Neural cell (in vitro differentiated cells): Measurements from ENCODE around the gene UCP2. TPM values are rescaled to one million over a fixed set of nuclear protein-coding genes. Genes with fewer than 3 reads are reported as not detected.

ENCODE experiments used
- H2AFZ ChIP-seq: fragments of 200-600, 300-800 bp; sonication (generic), shearing (Covaris generic); 2 replicates; pipeline ENCODE4 v1.6.0; 2014; ENCODE audit warnings: low read depth, mild to moderate bottlenecking, antibody characterized with exemption, low read length, moderate library complexity
- H3F3A ChIP-seq: fragments of 200-600 bp; shearing (Covaris generic); 2 replicates; pipeline ENCODE4 v1.6.1; 2016; ENCODE audit warnings: mild to moderate bottlenecking, moderate library complexity, mixed read lengths, antibody characterized with exemption, low read length; ENCODE audit not compliant: insufficient read depth, poor library complexity, severe bottlenecking
- H3K27ac ChIP-seq: fragments of 200-600, 300-800 bp; sonication (generic), shearing (Covaris generic); 2 replicates; pipeline ENCODE4 v1.5.1; 2014; ENCODE audit warnings: mild to moderate bottlenecking, low read length, moderate library complexity
- H3K27me3 ChIP-seq: fragments of 300-800, 200-600 bp; sonication (generic), shearing (Covaris generic); 2 replicates; pipeline ENCODE4 v1.6.0; 2014; ENCODE audit warnings: mild to moderate bottlenecking, low read depth, low read length, moderate library complexity; ENCODE audit not compliant: insufficient read depth
- H3K36me3 ChIP-seq: fragments of 300-800, 200-600 bp; sonication (generic), shearing (Covaris generic); 2 replicates; pipeline ENCODE4 v1.5.1; 2014; ENCODE audit warnings: mild to moderate bottlenecking, antibody characterized with exemption, low read length, moderate library complexity; ENCODE audit not compliant: insufficient read depth
- H3K4me2 ChIP-seq: fragments of 300-800, 200-600 bp; sonication (generic), shearing (Covaris generic); 2 replicates; pipeline ENCODE4 v1.6.0; 2014; ENCODE audit warnings: mild to moderate bottlenecking, low read length
- H3K4me3 ChIP-seq: fragments of 300-800, 200-600 bp; sonication (generic), shearing (Covaris generic); 2 replicates; pipeline ENCODE4 v1.5.1; 2014; ENCODE audit warnings: mild to moderate bottlenecking, low read length, moderate library complexity
- H3K79me2 ChIP-seq: fragments of 200-600 bp; shearing (Covaris generic); replicated peaks from 2 replicates; pipeline ENCODE4 v1.6.0; 2014; ENCODE audit warnings: mild to moderate bottlenecking, low read length, moderate library complexity; ENCODE audit not compliant: insufficient read depth
- H3K9ac ChIP-seq: fragments of 300-800, 200-600 bp; sonication (generic), shearing (Covaris generic); 2 replicates; pipeline ENCODE4 v1.6.1; 2016; ENCODE audit warnings: mild to moderate bottlenecking, low read length, mixed read lengths
- H3K9me2 ChIP-seq: fragments of 200-600 bp; shearing (Covaris generic); 2 replicates; pipeline ENCODE4 v1.6.1; 2016; ENCODE audit warnings: mild to moderate bottlenecking, low read length, mixed read lengths; ENCODE audit not compliant: insufficient read depth
- H3K9me3 ChIP-seq: fragments of 200-600, 300-800 bp; sonication (generic), shearing (Covaris generic); 2 replicates; pipeline ENCODE4 v1.6.1; 2016; ENCODE audit warnings: mild to moderate bottlenecking, mixed run types, low read length, moderate library complexity, mixed read lengths
- H4K20me1 ChIP-seq: fragments of 200-600 bp; shearing (Covaris generic); 2 replicates; pipeline ENCODE4 v1.6.1; 2016; ENCODE audit warnings: mild to moderate bottlenecking, mixed run types; ENCODE audit not compliant: insufficient read depth
- EP300 ChIP-seq: fragments of 450-650 bp; conservative IDR thresholded peaks from 2 replicates; pipeline ENCODE4 v1.6.1; 2014; ENCODE audit warnings: antibody characterized with exemption, mild to moderate bottlenecking, moderate library complexity; ENCODE audit not compliant: poor library complexity, severe bottlenecking
- EZH2 ChIP-seq: fragments of 200-600, 300-800 bp; shearing (Covaris generic), sonication (generic); IDR thresholded peaks from 2 replicates; pipeline ENCODE4 v1.6.1; 2014; ENCODE audit warnings: antibody characterized with exemption, low read length, borderline replicate concordance, mild to moderate bottlenecking; ENCODE audit not compliant: insufficient read depth, poor library complexity, severe bottlenecking
- MXI1 ChIP-seq: fragments of 450-650 bp; conservative IDR thresholded peaks from 2 replicates; pipeline ENCODE4 v1.6.1; 2014; ENCODE audit warnings: antibody characterized with exemption, mild to moderate bottlenecking; ENCODE audit not compliant: poor library complexity, severe bottlenecking
- POLR2AphosphoS5 ChIP-seq: IDR thresholded peaks from 2 replicates; pipeline ENCODE4 v1.6.1; 2012
- RAD21 ChIP-seq: fragments of 450-650 bp; conservative IDR thresholded peaks from 2 replicates; pipeline ENCODE4 v1.6.1; 2014; ENCODE audit warnings: antibody characterized with exemption, mild to moderate bottlenecking, moderate library complexity
- SMC3 ChIP-seq: fragments of 450-650 bp; conservative IDR thresholded peaks from 2 replicates; pipeline ENCODE4 v1.6.1; 2014; ENCODE audit warnings: antibody characterized with exemption, mild to moderate bottlenecking, moderate library complexity; ENCODE audit not compliant: poor library complexity
- TAF1 ChIP-seq: IDR thresholded peaks from 2 replicates; pipeline ENCODE4 v1.6.1; 2012; ENCODE audit warnings: low read depth
- polyA plus RNA-seq: library from polyadenylated mRNA; depleted of rRNA; stranded (reverse); fragments of >200 nt; gene quantifications from 2 replicates; pipeline ENCODE4 v1.2.3, GENCODE V29; 2014
- TF ChIP-seq, protein P1 (sequence below): fragments of 450-650 bp; IDR thresholded peaks from 2 replicates; pipeline ENCODE4 v1.5.1; 2014; ENCODE audit warnings: antibody characterized with exemption, mild to moderate bottlenecking, moderate library complexity; ENCODE audit not compliant: poor library complexity, severe bottlenecking
- TF ChIP-seq, protein P2 (sequence below): IDR thresholded peaks from 2 replicates; pipeline ENCODE4 v1.6.1; 2012; ENCODE audit warnings: borderline replicate concordance

The UCP2 gene
- polyA plus RNA-seq, 1 donor from 2014 or later, result not detected

DNA sequence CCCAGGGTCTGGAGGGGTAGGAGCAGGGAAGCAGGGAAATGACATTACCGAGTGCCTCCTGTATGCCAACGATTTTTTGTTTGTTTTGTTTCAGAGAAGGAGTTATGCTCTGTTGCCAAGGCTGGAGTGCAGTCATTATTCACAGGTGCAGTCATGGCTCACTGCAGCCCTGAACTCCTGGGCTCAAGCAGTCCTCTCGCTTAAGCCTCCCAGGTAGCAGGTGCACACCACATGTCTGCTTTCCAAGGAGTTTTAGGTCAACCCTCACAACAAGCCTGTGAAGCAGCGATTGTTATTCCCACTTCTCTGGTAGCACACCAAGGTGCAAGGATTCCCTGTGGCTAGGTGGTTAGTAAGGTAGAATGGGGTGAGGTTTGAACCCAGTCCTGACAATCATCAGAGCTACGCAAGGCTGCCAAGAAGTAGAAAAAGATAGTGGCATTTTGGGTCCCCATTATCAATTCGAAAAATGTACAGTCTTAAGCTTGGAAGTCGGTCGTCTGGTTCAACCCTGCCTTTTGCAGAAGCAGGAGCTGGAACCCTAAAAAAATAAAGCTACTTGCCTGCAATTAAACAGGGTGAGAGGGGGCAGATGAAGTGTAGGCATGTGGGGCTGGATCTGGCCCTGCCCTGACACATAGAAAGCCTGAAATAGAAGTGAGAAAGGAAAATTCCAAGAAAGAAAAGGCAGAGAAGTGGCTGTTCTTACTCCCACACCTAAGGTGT, 17.1 kb upstream of the UCP2 start:
- Histone ChIP-seq H3K27me3 (no peaks in the 10 kb centered on the region), H3K27ac (no peak overlapping the region), H3K79me2 (no peaks in the 10 kb centered on the region), H3K9ac (no peak overlapping the region), H3K9me3 (no peaks in the 10 kb centered on the region), H3K4me3 (no peak overlapping the region), H4K20me1 (no peaks in the 10 kb centered on the region), H3K4me2 (no peak overlapping the region), H2AFZ (no peak overlapping the region), H3K9me2 (no peaks in the 10 kb centered on the region), H3K36me3 (peaks cover 4% of the 10 kb centered on the region), H3F3A (no peaks in the 10 kb centered on the region)
- TF ChIP-seq MXI1 (no peak), EP300 (no peak), EZH2 (no peak), SMC3 (no peak), TAF1 (no peak), RAD21 (no peak), POLR2AphosphoS5 (no peak)
- TF ChIP-seq, protein P1, sequence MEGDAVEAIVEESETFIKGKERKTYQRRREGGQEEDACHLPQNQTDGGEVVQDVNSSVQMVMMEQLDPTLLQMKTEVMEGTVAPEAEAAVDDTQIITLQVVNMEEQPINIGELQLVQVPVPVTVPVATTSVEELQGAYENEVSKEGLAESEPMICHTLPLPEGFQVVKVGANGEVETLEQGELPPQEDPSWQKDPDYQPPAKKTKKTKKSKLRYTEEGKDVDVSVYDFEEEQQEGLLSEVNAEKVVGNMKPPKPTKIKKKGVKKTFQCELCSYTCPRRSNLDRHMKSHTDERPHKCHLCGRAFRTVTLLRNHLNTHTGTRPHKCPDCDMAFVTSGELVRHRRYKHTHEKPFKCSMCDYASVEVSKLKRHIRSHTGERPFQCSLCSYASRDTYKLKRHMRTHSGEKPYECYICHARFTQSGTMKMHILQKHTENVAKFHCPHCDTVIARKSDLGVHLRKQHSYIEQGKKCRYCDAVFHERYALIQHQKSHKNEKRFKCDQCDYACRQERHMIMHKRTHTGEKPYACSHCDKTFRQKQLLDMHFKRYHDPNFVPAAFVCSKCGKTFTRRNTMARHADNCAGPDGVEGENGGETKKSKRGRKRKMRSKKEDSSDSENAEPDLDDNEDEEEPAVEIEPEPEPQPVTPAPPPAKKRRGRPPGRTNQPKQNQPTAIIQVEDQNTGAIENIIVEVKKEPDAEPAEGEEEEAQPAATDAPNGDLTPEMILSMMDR, result no peak
- TF ChIP-seq, protein P2, sequence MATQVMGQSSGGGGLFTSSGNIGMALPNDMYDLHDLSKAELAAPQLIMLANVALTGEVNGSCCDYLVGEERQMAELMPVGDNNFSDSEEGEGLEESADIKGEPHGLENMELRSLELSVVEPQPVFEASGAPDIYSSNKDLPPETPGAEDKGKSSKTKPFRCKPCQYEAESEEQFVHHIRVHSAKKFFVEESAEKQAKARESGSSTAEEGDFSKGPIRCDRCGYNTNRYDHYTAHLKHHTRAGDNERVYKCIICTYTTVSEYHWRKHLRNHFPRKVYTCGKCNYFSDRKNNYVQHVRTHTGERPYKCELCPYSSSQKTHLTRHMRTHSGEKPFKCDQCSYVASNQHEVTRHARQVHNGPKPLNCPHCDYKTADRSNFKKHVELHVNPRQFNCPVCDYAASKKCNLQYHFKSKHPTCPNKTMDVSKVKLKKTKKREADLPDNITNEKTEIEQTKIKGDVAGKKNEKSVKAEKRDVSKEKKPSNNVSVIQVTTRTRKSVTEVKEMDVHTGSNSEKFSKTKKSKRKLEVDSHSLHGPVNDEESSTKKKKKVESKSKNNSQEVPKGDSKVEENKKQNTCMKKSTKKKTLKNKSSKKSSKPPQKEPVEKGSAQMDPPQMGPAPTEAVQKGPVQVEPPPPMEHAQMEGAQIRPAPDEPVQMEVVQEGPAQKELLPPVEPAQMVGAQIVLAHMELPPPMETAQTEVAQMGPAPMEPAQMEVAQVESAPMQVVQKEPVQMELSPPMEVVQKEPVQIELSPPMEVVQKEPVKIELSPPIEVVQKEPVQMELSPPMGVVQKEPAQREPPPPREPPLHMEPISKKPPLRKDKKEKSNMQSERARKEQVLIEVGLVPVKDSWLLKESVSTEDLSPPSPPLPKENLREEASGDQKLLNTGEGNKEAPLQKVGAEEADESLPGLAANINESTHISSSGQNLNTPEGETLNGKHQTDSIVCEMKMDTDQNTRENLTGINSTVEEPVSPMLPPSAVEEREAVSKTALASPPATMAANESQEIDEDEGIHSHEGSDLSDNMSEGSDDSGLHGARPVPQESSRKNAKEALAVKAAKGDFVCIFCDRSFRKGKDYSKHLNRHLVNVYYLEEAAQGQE, result no peak

DNA sequence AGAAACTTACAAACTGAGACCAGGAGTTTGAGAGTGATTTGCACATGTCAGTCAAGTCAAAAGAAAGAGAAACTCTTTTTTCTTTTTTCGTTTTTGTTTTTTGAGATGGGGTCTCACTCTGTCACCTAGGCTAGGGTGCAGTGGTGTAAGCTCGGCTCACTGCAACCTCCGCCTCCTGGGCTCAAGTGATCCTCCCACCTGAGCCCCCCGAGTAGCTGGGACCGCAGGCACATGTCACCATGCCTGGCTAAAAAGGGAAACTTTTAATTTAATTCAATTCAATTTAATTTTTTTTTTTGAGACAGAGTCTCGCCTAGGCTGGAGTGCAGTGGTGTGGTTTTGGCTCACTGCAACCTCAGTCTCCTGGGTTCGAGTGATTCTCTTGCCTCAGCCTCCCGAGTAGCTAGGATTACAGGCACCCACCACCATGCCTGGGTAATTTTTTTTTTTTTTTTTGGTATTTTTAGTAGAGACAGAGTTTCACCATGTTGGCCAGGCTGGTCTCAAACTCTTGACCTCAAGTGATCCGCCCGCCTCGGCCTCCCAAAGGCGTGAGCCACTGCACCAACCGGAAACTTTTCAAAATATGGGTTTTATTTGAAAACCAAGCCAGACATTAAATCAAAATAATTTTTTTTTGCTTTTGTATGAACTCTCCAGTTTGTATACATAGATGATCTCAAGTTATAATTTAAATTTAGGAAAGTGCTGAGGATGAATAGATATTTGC, 16.4 kb upstream of the UCP2 start:
- no peaks in the 10 kb centered on the region for H3K79me2 ChIP-seq
- H3K4me3 ChIP-seq, result no peak overlapping the region
- H3K4me2 ChIP-seq, result no peak overlapping the region
- H3K9me2 ChIP-seq, result no peaks in the 10 kb centered on the region
- no peaks in the 10 kb centered on the region for H3K27me3 ChIP-seq
- no peak overlapping the region for H3K9ac ChIP-seq
- H3K27ac ChIP-seq, result no peak overlapping the region
- TF ChIP-seq EP300 (no peak), EZH2 (no peak), SMC3 (no peak)
- TF ChIP-seq, protein P1, result no peak
- no peaks in the 10 kb centered on the region for H4K20me1 ChIP-seq
- no peaks in the 10 kb centered on the region for H3K9me3 ChIP-seq
- H3K36me3 ChIP-seq, result peaks cover 4% of the 10 kb centered on the region
- H2AFZ ChIP-seq, result no peak overlapping the region
- H3F3A ChIP-seq, result no peaks in the 10 kb centered on the region
